GM21360 (cell line): ENCODE data around the gene MS4A6A.
"Not testable (repeated sequence)": the region's sequence is repeated elsewhere in the genome, so short reads cannot be mapped to it uniquely, and the experiment has no call there.

Source experiments
- ATAC-seq: cut with Tn5 transposase; IDR thresholded peaks from one replicate; pipeline ENCODE4 v1.9.1; 2021; ENCODE audit warnings: mild to moderate bottlenecking, moderate library complexity; ENCODE audit not compliant: unreplicated experiment

MS4A6A gene

GRCh38 chr11:60184824-60185511 is 2.1 kb upstream of the MS4A6A start:
- peak; percentile 57 for ATAC-seq

DNA sequence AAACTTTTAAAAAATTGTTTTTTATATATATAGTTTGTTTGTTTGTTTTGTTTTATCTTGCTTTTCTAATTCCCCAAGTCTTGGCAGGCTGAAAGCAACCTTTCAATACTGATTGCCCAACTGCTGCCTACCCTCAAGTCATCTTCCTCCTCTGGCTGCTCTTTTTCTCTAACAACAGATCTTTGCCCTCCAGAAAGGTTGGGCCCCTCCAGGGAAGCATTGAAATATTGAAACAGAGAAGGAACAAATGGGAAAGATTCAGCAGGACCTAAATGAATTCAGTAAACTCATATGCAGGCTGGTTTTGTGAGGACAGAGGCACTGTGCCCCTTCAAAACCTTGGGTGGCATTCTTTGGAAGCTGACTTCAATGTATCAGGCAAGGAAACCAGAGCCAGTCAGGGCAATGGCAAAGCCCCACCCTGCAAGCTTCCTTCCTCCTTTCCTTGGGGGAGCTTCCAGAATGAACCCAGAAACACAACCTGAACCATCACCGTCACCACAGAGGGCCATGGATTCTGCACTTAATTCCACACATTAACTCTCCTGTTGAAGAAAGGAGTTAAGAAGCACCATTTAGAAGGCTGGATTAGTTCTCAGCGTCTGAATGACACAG is 815 bp upstream of the MS4A6A start:
- no peak for ATAC-seq

DNA sequence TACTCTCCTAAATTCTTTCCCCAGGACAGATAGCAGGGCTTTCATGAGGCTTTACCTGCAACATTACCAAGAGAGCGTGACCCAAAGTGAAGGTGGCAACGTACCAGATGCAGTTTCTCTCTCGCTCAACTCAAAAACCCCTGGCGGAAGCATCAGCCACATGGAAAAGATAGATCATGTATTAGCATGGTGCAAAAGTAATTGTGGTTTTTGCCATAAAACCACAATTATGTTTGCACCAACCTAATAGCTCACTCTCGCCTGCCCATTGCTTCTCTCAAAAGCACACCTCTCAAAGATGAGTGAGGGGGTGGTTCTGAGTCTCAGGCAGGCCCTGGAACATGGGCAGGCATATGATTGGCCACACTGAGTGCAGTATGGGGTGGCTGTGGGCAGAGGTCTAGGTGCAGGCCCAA is 7.0 kb downstream of the MS4A6A start:
- peak; percentile 75 for ATAC-seq

DNA sequence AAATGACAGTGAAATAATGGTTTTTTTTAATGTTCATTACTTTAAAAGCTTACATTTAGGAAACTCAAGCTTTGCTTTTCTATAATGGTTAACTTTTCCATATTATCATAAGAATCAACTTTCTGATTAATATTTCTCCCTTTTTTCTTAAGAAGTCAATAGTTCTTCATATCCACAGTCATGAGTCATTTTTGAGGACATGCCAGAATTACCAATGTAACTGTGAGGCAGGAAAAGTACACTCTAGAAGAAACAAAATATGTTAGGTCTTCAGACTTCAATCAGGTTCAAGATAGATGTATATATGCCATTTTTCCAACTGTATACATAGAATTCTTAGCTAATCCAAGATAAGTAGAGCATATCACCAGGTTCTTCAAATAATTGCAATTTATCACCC is 10.9 kb downstream of the MS4A6A start:
- no peak for ATAC-seq

GRCh38 chr11:60170566-60170965 is 12.3 kb downstream of the MS4A6A start:
- no peak for ATAC-seq

GRCh38 chr11:60169264-60169915 is 13.5 kb downstream of the MS4A6A start:
- ATAC-seq, result no peak

DNA sequence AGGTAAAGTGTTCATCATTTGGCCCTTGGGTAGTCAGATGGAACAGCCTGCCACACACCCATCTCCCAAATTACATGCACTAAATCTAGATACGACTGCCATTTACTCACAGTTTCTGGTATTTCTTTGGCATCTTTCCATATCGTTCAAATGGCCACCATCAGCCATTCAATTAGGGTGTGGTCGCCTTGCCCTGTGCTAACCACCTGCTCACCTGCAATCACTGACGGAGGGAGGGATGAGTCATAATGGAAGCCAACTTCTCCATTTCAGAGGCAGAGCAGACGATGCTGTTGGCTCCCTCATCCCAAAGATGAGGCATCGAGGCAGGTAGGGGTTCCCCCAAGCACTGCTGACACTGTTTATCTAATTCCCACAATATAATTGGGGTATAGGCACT is 14.6 kb downstream of the MS4A6A start:
- ATAC-seq, result no peak

DNA sequence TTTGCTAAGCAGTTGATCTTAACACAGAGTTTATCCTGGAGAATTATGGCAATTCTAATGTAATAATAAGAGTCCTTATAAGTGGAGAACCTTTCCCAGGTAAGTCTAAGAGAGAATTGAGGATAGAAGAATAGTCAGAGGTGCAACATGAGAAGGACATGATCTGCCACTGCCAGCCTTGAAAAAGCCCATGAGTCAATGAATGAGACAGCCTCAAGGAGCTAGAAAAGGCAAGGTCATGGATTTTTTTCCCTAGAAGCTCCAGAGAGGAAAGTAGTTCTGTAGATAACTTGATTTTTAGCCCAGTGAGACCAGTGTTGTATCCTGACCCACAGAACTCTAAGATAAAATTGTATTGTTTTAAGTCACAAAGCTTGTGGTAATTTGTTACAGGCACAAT is 16.9 kb downstream of the MS4A6A start:
- ATAC-seq, result no peak

DNA sequence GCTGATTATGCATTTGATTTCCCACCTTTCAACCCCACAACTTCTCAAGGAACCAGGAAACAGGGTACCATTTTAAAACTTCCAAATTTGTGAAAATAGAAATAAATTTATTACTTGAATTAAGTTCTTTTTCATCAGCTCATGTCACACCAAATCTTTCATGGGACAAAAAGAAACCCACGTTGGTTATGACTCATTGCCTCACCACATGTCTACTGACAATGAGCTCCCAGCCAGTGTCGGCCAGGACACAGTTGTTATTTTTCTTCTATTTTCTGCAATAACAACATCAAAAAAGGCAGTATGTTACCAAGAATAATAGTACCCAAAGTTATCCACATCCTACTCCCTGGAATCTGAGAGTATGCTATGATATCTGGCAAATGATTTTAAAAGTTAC is 17.3 kb downstream of the MS4A6A start:
- ATAC-seq, result no peak

- no peak for ATAC-seq
Measured at GRCh38 chr11:60164550-60165075, 18.3 kb downstream of the MS4A6A start.

DNA sequence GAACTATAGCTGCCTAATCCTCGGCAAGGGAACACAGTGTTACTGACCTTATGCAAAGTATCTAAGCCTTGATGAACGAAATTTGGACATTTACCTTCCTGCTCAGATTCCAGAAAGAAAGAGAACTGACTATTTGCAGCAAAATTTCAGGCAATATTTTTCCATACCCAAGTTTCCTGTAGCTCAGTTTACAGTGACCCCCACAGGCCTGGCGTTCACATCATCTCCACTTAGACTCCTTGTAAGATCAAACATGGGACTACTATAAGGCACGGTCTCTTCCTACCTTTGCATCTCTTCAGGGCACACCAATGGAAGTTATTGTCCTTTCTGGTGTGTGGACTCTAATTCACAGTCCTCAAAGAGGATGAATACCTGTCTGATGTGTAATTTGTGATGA is 21.1 kb downstream of the MS4A6A start:
- no peak for ATAC-seq

GRCh38 chr11:60161107-60161506 is 21.8 kb downstream of the MS4A6A start:
- no peak for ATAC-seq

DNA sequence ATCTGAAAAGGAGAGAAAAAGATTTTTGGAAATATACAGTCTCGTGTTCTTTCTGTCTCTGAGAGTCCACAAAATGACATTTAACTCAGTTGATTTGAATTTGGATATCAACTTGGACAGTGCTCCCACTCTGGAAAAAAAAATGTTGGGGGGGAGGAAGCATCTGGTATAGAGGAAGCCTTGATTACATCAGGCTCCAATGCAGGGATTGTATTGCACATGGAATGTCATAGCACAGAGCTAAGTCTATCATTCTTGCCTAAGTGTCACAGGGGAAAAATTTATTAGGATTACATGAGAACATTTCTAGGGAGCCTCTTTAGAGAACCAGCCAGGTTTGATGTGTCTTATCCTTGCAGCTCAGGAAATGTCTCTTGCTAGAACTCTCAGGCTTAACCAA is 23.0 kb downstream of the MS4A6A start:
- no peak for ATAC-seq

DNA sequence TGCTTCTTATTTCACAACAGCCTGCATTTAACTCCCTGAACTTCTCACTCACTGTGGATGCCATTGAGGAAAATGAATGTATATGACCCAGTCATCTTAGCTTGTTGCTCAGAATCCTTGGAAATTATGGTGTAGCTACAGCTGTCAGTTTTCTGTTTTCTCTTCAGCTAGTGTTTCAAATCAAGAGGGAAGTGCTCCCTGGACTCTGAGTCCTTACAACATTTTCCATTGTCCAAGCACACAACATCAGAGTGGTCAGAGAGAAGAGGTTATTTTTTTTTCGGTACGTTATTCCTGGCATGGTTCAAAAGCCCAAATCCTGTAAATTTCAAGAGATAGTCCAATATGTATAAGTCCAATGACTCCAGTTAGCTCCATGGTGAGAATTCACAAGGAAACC is 23.6 kb downstream of the MS4A6A start:
- ATAC-seq, result no peak

GRCh38 chr11:60158636-60159035 is 24.2 kb downstream of the MS4A6A start:
- no peak for ATAC-seq

DNA sequence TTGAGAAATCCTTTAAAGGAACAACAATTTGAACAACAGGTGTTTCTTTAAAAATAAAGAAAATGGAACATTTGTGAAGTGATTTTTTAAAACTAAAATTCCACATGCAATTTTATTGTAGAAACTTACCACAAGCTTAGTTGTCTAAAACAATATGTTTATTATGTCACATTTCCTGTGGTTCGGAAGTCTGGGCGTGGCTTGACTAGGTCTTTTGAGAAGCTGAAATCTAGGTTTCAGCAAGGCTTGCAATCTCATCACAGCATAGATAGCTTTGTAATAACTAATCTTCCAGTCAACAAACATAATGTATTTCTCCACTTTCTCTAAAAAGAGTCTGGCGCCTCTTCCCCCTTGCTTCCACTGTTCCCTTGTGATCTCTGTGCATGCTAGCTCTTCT is 27.0 kb downstream of the MS4A6A start:
- no peak for ATAC-seq

DNA sequence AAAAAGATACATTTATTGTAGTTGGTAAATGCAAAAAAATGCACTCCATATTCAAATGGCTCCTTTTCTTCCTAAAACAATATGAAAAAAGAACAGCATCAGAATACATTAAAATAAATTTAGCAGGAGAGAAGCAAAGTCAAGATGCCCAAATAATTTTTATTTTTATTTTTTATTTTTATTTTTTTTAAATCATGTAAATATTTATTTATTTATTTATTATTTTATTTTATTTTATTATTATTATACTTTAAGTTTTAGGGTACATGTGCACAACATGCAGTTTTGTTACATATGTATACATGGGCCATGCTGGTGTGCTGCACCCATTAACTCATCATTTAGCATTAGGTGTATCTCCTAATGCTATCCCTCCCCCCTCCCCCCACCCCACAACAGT is 30.2 kb downstream of the MS4A6A start:
- ATAC-seq, result not testable (repeated sequence)

DNA sequence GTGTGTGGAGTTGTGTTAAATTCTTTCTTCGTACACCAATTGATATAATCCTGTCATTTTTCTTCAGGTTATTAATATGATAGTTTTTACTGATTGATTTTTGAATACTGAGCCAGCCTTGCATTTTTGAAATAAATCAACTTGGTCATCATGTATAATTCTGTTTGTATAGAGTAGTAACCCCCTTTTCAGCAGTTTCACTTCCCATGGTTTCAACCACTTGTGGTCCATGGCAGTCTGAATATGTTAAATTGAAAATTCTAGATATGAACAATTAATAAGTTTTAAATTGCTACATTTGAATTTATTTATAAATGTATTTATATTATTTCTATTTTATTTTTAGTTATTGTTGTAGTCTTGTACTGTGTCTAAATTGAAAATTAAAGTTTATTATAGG is 32.6 kb downstream of the MS4A6A start:
- ATAC-seq, result no peak

DNA sequence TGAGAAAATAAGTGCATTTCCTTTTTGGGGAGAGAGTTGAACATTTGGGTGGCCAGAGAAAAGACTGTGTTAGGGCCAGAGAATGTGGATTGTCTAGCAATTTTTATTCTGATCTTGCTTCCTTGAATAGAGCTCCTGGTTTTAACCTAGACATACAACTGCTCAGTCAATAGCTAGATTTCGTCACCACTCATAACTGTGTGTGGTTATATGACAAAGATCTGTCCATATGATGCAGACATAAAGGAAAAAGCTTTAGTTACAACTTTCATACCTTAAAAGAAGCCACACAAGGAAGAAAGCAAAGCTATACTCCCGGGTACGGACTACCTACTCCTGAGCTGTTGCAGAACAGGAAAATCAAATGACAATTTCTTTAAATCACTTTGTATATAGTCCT is 37.2 kb downstream of the MS4A6A start:
- no peak for ATAC-seq

GRCh38 chr11:60143768-60144167 is 39.1 kb downstream of the MS4A6A start:
- no peak for ATAC-seq

- no peak for ATAC-seq
Measured at GRCh38 chr11:60133917-60134316, 49.0 kb downstream of the MS4A6A start.

- no peak for ATAC-seq
Measured at GRCh38 chr11:60131912-60132311, 51.0 kb downstream of the MS4A6A start.
